ENCODE measurements around the gene SERF2.
"Not testable (repeated sequence)": the region's sequence is repeated elsewhere in the genome, so short reads cannot be mapped to it uniquely, and the experiment has no call there.

SERF2 gene

DNA sequence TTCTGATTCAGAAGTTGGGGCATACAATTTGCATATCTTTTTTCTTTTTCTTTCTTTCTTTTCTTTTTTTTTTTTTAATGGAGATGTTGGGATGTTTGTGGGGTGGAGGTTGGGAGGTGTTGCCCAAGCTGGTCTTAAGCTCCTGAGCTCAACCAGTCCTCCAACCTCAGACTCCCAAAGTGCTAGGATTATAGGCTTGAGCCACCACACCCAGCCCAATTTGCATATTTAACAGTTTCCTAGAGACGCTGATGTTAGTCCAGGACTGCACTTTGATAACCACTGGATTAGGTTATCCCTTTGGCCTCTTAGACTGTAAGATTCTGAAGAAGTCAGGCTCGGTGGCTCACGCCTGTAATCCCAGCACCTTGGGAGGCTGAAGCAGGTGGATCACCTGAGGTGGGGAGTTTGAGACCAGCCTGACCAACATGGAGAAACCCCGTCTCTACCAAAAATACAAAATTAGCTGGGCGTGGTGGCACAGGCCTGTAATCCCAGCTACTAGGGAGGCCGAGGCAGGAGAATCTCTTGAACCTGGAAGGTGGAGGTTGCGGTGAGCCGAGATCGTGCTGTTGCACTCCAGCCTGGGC is 37.9 kb downstream of the SERF2 start:
- DNase-seq: not testable (repeated sequence)

DNA sequence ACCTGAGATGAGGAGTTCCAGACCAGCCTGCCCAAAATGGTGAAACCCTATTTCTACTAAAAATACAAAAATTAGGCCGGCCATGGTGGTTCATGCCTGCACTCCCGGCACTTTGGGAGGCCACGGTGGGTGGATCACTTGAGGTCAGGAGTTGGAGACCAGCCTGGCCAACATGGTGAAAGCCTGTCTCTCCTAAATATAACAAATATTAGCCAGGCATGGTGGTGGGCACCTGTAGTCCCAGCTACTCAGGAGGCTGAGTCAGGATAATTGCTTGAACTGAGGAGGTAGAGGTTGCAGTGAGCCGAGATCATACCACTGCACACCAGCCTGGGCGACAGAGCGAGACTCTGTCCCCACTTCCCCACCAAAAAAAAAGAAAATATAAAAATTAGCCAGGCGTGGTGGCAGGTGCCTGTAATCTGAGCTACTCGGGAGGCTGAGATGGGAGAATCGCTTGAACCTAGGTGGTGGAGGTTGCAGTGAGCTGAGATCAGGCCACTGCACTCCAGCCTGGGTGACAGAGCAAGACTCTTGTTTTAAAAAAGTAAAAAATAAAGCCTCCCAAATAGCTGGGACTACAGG is 38.7 kb downstream of the SERF2 start:
- DNase-seq: not testable (repeated sequence)

DNA sequence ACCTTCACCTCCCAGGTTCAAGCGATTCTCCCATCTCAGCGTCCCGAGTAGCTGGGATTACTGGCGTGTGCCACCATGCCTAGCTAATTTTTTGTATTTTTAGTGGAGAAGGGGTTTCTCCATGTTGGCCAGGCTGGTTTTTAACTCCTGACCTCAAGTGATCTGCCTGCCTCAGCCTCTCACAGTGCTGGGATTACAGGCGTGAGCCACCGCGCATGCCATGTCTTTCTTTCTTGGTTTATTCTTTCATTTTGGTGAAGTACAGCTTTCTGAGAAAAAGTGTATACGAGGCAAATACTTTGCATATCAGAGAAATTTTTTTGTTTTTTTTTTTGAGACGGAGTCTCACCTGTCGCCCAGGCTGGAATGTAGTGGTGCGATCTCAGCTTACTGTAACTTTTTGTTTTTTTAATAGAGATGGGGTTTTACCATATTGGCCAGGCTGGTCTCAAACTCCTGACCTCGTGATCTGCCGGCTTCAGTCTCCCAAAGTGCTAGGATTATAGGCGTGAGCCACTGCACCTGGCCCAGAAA is 39.5 kb downstream of the SERF2 start:
- DNase-seq: not testable (repeated sequence)

DNA sequence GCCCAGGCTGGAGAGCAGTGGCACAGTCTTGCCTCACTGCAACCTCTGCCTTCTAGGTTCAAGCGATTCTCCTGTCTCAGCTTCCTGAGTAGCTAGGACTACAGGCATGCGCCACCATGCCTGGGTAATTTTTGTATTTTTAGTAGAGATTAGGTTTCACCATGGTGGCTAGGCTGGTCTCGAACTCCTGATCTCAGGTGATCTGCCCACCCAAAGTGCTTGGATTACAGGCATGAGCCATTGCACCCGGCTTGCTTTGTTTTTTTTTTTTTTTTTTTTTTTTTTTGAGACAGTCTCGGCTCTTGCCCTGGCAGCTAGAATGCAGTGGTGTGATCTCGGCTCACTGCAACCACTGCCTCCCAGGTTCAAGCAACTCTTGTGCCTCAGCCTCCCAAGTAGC is 40.4 kb downstream of the SERF2 start:
- not testable (repeated sequence) for DNase-seq

DNA sequence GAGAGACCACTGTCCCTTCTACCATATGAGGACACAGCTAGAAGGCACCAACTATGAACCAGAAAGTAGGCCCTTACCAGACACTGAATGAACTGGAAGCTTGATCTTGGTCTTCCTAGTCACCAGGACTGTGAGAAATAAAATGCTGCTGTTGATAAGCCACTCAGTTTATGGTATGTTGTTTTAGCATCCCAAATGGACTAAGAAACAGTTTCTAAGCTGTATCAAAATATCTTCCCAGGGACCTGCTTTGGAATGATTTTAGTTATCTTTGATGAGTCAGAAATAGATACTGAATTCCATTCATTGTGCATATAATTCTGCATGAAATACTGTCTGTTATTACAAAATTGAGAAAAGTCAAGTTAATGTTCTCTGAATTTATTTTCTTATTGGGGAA is 53.3 kb downstream of the SERF2 start:
- no peak for DNase-seq
